Inflammatory macrophage treated with lipopolysaccharide for 1 hour (primary cell): Measurements from ENCODE around the gene THAP4.
A peak's percentile ranks its signal among the peaks of the same experiment; 100 is the strongest.

Experiments used
- DNase-seq, 2 donors: peaks; one replicate each; pipeline ENCODE4 v3.0.0-alpha.2; 2020 to 2022

THAP4 gene

DNA sequence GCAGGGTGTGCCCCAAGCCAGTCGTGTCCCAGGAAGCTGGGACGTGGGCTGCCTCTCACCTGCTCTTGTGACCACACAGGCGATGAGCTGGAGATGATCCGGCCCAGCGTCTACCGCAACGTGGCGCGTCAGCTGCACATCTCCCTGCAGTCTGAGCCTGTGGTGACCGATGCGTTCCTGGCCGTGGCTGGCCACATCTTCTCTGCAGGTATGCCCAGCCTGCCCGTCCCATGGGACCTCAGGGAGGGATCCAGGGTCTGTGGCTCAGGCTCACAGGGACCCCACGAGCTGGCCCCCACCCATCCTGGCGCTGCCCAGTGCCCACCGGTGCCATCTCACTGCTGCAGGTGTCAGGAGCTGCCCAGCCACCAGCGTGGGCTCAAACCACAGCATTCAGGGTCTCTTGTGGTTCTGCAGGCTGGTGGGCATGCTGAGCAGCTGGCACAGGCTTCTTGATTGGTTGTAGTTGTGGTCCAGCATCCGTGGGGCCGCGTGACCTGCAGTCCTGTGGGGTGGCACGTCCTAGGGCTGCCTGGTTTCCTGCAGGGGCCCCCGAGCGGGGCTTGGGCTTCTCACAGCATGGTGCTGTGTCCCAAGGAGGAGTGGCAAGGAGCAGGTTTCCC is 74.6 kb downstream of the THAP4 start:
- DNase-seq, result no peak

DNA sequence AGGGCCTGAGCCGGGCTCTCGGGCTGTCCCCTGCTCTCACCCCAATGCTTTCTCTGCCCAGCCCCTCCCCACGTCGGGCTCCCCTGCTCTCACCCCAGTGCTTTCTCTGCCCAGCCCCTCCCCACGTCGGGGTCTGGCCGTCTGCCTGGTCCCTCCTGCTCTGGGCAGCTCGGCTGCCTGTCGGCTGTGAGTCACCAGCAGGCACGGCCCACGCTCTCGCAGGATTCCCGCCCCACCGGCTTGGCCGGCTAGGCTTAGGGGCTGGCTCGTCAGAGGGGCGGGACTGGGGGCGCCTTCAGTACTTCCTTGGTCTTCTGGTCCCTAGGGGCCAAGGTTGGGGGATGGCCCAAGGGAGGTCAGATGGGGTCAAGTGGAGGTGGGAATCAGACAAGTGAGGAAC is 75.1 kb downstream of the THAP4 start:
- no peak for DNase-seq

DNA sequence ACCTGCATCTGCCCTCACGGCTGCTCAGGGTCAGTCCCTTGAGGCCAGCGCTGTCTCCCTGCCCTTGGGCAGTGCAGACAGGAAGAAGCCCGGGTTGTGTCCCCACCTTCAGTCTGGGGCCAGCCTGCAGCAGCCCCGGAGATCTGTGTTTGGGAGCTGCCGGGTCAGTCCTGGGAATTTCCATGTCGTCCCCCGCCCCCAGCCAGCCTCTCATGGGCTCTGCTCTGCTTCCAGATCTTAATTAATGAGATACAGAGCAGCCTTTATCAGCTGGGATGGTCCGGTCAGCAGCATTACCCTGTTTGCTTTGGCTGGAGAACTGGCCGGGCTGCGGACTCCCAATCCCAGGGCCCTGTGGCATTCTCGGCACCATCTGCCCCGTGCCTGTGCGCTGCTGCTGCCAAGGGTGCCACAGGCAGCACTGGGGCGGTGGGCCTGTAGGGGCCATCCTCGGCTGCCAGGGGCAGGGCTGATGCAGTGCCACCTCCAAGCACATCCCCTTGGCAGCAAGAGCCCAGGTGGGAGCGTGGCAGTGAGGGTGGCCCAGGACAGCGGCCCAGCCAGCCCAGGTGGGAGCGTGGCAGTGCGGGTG is 76.0 kb downstream of the THAP4 start:
- no peak for DNase-seq

DNA sequence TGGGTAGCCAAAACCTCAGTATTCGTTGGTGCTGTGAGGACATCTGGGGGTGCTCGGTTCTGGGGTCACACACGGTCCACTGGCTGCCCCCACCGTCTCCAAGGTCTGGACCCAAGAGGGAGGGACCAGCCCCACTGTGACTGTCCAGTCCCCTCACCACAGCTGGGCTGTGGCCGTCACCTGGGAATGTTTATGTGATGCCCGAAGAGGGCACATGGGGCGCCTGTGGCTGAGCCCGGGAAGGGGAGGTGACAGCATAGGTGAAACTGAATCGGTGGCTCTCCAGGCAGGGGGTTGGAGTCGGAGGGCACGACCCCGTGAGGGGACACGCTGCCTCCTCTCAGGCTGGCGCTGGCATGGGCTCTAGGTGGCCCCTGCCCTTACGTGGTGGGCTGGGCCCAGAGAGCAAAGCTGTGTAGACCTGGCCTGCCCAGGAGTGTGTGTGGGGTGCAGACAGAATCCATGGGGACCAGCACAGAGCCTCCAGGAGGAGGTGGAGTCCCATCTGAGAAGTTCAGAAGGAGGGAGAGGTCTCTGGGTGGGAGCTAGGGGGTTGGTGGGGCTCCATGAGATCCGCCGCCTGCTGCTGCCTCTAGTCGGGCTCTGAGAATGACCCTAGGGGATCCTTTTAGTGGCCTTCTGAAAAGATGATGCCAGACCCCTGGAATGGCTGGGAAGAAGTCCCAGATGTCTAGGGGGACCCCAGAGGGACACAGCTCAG is 76.6 kb downstream of the THAP4 start:
- DNase-seq, result no peak

DNA sequence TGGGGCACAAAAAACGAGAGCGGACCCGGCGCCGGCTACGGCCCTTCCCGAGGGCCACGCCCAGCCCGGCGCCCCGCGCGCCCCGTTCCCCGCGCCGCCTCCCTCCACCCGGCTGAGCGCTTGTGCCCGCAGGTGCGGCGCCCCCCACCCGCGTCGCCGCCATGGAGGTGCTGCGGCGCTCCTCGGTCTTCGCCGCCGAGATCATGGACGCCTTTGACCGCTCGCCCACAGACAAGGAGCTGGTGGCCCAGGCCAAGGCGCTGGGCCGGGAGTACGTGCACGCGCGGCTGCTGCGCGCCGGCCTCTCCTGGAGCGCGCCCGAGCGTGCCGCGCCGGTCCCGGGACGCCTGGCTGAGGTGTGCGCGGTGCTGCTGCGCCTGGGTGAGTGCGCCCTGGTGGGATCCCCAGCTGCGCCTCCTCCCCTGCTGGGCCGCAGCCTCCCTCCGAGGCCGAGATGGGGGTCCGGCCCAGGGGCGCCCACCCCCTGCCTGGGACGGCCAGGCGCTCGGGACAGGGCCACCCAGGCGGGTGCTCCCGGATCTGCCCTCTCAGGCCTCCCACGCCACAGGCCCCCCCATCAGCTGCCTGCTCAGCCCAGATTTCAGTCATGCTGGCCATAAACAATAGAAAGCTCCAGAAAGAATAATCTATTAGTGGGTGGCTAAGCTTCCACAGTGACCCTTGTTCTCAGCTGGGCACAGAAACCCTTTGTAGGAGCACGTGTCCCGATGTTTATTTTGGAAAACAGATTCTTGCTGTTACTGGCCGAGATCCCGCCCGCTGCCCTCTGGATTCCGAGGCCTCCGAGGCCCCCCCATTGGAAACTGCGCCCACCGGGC is 77.4 kb downstream of the THAP4 start:
- no peak for DNase-seq

GRCh38 chr2:241558532-241559322 is 78.2 kb downstream of the THAP4 start, which contains the start of gene BOK:
TSS of gene BOK (plus strand) at chr2:241558745. CDS start at chr2:241559484, 739 bp downstream.
- peak; percentile 25 to 44 for DNase-seq

DNA sequence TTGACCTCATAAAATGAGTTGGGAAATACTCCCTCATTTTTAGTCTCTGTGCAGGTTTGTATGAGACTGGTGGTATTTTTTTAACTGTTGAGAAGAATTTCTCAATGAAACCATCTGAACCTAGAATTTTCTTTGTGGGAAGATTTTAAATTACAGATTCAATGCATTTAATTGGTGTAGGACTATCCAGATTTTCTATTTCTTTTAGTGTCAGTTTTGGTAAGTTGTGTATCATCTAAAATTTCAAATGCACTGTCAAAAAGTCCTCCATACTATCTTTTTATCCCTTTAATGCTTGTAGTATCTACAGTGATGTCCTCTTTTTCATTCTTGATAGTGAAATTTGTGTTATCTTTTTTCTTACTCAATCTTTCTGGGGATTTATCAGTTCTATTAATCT is 80.2 kb downstream of the THAP4 start:
- no peak for DNase-seq

DNA sequence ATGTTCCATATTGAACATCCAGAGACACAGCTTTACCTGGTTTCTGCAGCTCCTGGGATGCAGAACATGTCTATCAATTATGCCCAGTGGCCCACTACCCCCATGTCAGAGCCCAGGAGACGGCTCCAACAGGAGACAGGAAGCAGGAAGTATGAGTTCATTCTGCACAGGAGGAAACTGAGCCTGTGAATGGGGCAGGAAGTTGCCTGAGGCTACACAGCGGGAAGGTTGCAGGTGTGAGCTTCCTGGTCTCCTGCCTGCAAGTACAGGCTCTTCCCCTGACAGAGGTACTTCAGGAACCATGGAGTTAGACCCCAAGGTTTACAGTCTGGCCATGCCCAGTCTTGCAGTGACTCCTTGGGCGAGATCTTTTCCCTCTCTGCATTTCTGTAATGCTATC is 81.2 kb downstream of the THAP4 start:
- DNase-seq, result no peak

DNA sequence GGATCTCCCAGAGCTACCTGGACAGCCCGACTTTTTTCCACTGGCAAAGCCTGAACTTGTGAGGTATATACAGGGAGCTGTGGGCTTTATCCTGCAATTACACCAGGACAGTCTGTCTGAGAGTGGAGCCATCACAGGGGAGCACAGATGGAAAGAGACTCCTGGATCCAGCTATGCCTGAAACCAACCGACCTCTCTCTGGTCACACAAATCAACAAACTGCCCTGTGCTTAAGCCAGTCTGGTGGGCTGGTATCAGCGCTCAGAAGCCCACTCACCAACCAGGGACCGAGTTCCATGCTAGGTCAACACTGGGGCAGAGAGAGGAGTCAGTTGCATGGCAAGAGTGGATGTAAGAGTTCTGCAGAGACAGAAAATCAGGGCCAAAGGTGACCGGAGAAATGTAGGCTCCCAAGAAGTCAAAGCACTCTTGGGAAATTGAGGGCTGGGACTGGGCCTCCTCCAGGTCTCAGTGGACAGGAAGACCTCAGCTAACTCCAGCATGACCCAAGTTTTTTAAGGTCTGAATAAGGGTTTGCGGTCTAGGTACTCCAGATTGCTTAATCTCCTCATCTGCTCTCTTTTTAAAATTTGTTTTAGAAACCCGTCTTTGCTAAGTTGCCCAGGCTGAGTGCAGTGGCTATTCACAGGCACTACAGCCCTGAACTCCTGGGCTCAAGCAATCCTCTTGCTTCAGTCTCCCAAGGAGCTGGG is 82.2 kb downstream of the THAP4 start:
- DNase-seq, result no peak

DNA sequence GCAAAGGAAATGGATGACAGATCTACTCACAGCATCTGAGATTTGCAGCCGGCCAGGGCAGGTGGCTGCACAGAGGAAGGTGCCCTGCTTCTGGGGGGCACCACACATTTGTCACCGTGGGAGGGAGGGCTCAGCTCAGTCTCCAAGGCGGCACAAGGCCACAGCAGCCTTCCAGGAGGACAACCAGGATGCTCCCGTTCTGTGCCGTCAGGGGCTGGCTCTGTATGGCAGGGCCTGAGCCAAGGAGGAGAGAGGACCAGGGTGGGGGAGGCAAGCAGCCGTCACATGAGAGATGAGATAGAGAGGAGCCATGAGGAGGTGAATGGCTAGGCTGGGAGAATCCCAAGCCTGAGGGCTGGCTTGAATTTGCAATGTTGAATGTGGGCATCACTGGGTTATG is 83.0 kb downstream of the THAP4 start:
- DNase-seq, result no peak

DNA sequence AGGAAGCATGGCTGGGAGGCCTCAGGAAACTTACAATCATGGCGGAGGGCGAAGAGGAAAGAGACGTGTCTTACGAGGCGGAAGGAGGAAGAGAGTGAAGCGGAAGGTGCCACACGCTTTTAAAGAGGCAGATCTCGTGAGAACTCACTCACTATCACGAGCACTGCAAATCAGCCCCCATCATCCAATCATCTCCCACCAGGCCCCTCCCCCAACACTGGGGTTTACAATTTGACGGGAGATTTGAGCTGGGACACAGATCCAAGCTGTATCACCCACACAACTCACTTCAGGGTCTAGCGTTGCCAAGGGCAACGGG is 83.5 kb downstream of the THAP4 start:
- DNase-seq, result no peak

GRCh38 chr2:241551998-241552737 is 84.8 kb downstream of the THAP4 start:
- DNase-seq, result no peak

- no peak for DNase-seq
These were observed 85.4 kb downstream of the THAP4 start for GRCh38 chr2:241551599-241551997.

DNA sequence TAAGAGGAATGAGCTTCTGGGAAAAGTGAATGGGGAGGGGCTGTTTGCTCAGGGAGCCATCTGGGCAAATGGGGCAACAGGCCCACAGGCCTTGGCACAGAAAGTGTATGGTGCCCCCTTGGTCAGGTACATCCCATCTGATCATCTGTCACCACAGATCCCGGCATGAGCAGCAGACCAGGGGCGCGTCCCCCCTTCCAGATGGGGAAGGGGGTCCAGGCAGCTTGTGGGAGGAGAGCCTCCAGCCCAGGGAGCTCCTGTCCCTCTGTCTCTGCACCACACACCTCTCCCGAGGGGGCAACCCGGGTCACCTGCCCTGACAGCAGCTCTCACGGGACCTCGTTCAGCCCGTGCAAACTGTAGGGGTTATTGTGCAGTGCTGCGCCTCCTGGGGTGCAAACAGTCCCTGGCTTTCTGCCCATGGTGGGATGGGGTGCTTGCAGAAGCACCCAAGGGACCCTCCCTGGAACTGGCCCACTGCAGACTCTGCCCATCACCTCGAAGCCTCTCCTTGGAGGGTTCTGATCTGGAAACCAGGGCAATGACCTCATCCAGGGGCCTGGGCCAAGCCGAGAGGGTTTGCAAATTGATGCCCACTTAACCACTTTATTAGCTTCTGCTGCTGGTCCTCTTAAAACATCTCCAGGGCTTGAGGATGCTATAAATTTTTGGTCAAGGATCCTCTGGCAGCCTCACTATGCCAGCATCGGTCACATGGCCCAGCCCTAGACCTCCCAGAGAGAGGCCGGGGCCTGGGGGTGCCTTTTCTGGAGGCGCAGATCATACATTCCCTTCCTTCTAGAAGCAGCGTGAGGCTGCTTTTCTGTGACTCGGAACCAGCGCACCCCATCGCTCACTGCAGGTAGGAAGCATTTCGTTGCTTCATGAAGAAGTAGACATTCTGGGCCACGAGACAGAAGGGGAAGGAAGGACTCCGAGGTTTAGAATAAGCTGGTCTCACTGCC is 86.1 kb downstream of the THAP4 start:
- no peak for DNase-seq

GRCh38 chr2:241548451-241548835 is 88.5 kb downstream of the THAP4 start:
- no peak for DNase-seq

DNA sequence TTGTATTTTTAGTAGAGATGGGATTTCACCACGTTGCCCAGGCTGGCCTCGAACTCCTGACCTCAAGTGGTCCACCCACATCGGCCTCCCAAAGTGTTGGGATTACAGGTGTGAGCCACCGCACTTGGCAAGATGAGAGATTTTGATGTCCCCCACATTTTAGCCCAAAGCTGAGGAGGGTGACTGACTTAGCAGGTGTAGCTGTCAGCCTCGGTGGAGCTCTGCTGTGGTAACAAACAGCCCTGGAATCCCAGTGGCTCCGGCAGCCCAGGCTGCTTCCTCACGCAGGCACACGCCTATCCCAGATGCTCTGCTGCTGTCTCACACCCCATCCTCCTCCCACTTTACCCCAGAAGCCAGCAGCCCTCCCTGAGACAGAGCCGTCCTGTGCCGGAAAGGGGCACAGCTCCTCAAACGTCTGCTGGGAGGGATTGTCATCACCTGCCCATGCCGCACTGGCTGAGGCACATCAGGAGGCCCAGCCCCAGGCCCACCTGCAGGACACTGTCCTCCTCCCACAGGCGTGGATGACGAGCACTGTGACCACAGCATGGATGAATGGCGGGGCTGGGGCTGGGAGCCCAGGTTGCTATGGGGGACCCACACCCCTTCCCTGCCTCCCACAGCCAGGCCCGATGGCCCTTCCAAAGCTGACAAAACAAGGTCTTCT is 89.0 kb downstream of the THAP4 start:
- DNase-seq, result no peak

- DNase-seq, result no peak
These were observed 90.0 kb downstream of the THAP4 start for GRCh38 chr2:241546771-241547498.

DNA sequence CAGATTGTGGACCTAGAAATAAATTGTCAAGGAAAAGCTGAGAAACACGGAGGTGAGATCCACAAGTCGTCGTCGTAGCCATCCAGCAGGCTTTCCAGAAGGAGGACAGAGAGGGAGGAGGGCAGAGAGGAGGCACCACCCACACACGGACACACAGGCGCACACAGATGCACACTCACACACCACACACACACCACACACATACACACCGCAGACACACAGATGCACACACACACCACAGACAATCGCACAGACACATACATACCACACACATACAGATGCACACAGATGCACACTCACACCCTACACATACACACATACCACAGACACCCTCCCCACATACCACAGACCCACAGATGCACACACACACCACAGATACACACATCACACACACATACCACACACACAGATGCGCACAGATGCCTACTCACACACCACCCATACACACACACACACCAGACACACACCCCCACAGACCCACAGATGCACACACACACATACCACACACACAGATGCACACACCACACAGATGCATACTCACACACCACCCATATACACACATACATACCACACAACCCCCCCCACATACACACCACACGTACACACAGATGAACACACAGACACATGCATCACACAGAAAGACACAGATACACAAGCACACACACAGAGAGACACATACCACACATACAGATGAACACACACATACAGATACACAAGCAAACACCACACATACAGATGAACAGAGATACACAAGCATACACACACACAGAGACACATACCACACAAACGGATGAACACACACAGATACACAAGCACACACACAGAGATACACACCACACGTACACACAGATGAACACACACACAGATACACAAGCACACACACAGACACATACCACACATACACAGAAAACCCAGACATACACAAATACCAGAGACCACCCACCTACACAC is 91.2 kb downstream of the THAP4 start:
- no peak for DNase-seq
